HepG2 (cell line): ENCODE data around the gene NWD2.

ENCODE experiments used
- CREM ChIP-seq, 2 experiments: sonication (generic) in 1 of 2; formaldehyde crosslinking in 1 of 2; IDR thresholded peaks; 2 replicates each; pipeline versions ENCODE4 v1.4.0 to v1.6.1; 2016 to 2020; ENCODE audit warnings: antibody characterized with exemption in 1 of 2, mild to moderate bottlenecking in 1 of 2, missing genetic modification reagents in 1 of 2
- CTCF ChIP-seq: sonication (generic); formaldehyde crosslinking; IDR thresholded peaks from 2 replicates; pipeline ENCODE4 v1.5.0; 2020; ENCODE audit warnings: mild to moderate bottlenecking, missing genetic modification reagents, moderate library complexity
- SP2 ChIP-seq: sonication (generic); formaldehyde crosslinking; IDR thresholded peaks from 2 replicates; pipeline ENCODE4 v1.5.1; 2020; ENCODE audit warnings: mild to moderate bottlenecking, missing genetic modification reagents
- ZFX ChIP-seq: sonication (generic); formaldehyde crosslinking; IDR thresholded peaks from 2 replicates; pipeline ENCODE4 v1.4.0; 2020; ENCODE audit warnings: mild to moderate bottlenecking, low read depth, missing genetic modification reagents, moderate library complexity

- TF ChIP-seq CREM (IDR thresholded peaks at IDR 0.05) (no peak), CREM (CRISPR knock-in tag; IDR thresholded peaks at IDR 0.05) (no peak), CTCF (CRISPR knock-in tag) (no peak), SP2 (CRISPR knock-in tag) (no peak), ZFX (CRISPR knock-in tag) (no peak)
Measured at GRCh38 chr4:37465296-37465695, 220.8 kb downstream of the NWD2 start.
